ENCODE data around the gene PTPN7.
"Not testable (repeated sequence)": the region's sequence is repeated elsewhere in the genome, so short reads cannot be mapped to it uniquely, and the experiment has no call there.

Gene PTPN7

DNA sequence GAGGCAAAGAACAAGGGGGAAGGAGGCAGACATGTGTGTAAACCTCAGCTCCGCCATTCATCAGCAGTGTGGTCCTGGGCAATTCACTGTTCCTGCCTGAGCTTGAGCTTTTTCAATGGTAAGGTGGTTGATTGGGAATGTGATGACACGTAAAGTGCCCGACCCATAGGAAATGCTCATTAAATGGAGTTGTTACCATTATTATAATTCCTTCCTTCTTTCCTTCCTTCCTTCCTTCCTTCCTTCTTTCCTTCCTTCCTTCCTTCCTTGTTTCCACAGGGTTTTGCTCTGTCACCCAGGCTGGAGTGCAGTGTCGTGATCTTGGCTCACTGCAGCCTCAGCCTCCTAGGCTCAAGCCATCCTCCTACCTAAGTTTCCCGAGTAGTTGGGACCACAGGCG lies 33.3 kb downstream of the PTPN7 start:
- ATAC-seq: no peak
- Mint-ChIP-seq H3K27ac (no peak overlapping the region), H3K4me3 (no peak overlapping the region), H3K9me3 (no peaks in the 10 kb centered on the region), H3K4me1 (no peaks in the 10 kb centered on the region), H3K27me3 (peaks cover 8% of the 10 kb centered on the region), H3K36me3 (ENCODE audit: low read depth) (no peaks in the 10 kb centered on the region)
- no peak for DNase-seq

DNA sequence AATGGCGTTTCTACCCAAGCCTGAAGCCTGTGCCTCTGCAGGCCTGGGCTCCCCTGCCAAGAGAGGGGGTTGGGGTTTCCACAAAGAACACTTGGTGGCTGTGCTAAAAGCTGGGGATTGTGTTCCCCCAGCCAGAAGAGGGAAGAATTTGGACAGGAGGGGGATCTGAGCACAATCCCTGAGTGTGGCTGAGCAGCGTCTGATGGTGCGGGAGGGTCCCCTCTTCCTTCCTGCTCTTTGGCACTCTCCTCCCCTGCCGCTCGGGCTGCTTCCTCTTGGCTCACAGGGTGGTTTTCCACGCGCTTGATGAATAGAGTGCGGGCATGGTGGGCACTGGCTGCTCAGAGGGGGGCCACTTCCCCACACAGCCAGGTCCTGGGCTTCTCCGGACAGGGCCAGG lies 34.0 kb downstream of the PTPN7 start:
- no peak for ATAC-seq
- Mint-ChIP-seq H3K4me1 (no peaks in the 10 kb centered on the region), H3K4me3 (no peak overlapping the region)

DNA sequence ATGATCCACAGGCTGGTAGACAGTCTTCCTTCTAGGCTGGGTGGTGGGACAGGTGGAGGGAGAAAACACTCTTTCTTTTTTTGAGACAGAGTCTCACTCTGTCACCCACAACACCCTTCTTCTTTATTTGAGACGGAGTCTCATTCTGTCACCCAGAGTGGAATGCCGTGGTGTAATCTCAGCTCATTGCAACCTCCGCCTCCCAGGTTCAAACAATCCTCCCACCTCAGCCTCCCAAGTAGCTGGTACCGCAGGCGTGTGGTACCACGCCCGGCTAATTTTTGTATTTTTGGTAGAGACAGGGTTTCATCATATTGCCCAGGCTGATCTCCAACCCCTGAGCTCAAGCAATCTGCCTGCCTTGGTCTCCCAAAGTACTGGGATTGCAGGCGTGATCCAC lies 34.8 kb downstream of the PTPN7 start:
- H3K27me3 Mint-ChIP-seq: peaks cover 11% of the 10 kb centered on the region
- no peak overlapping the region for H3K27ac Mint-ChIP-seq
- DNase-seq: no peak
- no peaks in the 10 kb centered on the region for H3K36me3 Mint-ChIP-seq (ENCODE audit: low read depth)
- H3K4me3 Mint-ChIP-seq: no peak overlapping the region
- ATAC-seq: no peak
- H3K4me1 Mint-ChIP-seq: no peaks in the 10 kb centered on the region
- no peaks in the 10 kb centered on the region for H3K9me3 Mint-ChIP-seq

More for the DNA sequence above, 34.0 kb downstream of the PTPN7 start:
- Mint-ChIP-seq H3K9me3 (no peaks in the 10 kb centered on the region), H3K27me3 (peaks cover 8% of the 10 kb centered on the region), H3K27ac (no peak overlapping the region), H3K36me3 (ENCODE audit: low read depth) (no peaks in the 10 kb centered on the region)
- DNase-seq: no peak

DNA sequence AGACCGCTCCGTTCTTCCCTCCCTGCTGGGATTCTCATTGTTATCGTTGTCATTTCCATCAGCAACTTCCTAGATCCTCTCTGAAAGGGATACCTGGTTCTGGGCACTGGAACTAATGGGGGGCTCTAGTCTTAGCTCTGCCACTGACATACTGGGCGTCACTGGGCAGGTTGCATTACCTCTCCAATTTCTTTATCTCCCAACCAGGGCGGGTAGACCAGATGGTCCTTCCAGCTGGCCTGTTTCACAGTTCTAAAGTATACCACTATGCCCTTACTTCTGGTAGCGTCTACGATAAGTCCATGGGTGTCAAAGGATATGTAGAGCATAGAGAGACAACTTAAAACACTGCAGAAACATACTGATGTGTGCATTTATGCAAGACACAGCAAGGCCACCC lies 36.3 kb downstream of the PTPN7 start:
- DNase-seq: no peak
- peaks cover 11% of the 10 kb centered on the region for H3K27me3 Mint-ChIP-seq
- H3K36me3 Mint-ChIP-seq (ENCODE audit: low read depth): no peaks in the 10 kb centered on the region
- no peak for ATAC-seq
- no peaks in the 10 kb centered on the region for H3K9me3 Mint-ChIP-seq
- H3K27ac Mint-ChIP-seq: no peak overlapping the region
- no peaks in the 10 kb centered on the region for H3K4me1 Mint-ChIP-seq
- no peak overlapping the region for H3K4me3 Mint-ChIP-seq

DNA sequence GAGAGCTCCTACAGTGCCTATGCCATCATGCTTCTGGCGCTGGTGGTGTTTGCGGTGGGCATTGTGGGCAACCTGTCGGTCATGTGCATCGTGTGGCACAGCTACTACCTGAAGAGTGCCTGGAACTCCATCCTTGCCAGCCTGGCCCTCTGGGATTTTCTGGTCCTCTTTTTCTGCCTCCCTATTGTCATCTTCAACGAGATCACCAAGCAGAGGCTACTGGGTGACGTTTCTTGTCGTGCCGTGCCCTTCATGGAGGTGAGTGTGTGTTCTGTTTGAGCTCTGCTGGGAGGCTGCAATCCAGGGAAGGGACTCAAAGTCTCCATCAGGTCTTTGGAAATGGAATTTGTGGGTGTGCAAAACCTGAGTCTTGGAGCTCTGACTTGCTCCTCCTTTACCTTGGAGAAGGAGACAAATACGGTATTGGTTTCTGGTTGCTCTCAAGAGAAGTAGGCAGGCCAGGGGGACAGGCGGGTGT lies 37.0 kb downstream of the PTPN7 start:
- H3K27ac Mint-ChIP-seq: no peak overlapping the region
- H3K27me3 Mint-ChIP-seq: peaks cover 11% of the 10 kb centered on the region
- DNase-seq (no peak), ATAC-seq (no peak)
- H3K36me3 Mint-ChIP-seq (ENCODE audit: low read depth): no peaks in the 10 kb centered on the region
- no peaks in the 10 kb centered on the region for H3K4me1 Mint-ChIP-seq
- H3K9me3 Mint-ChIP-seq: no peaks in the 10 kb centered on the region
- no peak overlapping the region for H3K4me3 Mint-ChIP-seq

DNA sequence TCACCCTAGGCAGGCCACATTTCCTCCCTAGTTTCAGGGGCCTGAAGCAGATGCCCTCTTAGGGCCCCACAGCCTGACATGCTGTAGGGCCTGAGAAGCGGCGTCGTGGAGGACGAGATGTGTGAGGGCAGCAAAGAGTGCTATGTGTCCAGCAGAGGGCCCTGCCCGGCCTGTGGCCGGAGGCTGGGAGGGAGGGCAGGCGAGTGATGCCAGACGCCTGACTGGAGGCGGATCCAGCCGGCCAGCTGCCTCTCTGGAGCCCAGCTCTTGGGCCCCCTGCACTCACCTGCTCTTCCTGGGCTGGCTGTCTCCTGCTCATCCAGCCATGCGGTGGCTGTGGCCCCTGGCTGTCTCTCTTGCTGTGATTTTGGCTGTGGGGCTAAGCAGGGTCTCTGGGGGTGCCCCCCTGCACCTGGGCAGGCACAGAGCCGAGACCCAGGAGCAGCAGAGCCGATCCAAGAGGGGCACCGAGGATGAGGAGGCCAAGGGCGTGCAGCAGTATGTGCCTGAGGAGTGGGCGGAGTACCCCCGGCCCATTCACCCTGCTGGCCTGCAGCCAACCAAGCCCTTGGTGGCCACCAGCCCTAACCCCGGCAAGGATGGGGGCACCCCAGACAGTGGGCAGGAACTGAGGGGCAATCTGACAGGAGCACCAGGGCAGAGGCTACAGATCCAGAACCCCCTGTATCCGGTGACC lies 37.6 kb downstream of the PTPN7 start, which contains the start of gene GPR37L1:
TSS of gene GPR37L1 (plus strand) at position 279 of the 697 bp plus-strand sequence. CDS start at position 326, 47 bp downstream.
- Mint-ChIP-seq H3K9me3 (no peaks in the 10 kb centered on the region), H3K27ac (no peak within 1 kb of the TSS), H3K4me3 (no peak within 1 kb of the TSS), H3K27me3 (peaks cover 11% of the 10 kb centered on the region), H3K4me1 (no peaks in the 10 kb centered on the region), H3K36me3 (ENCODE audit: low read depth) (no peaks in the 10 kb centered on the region)
- ATAC-seq (no peak), DNase-seq (no peak)

DNA sequence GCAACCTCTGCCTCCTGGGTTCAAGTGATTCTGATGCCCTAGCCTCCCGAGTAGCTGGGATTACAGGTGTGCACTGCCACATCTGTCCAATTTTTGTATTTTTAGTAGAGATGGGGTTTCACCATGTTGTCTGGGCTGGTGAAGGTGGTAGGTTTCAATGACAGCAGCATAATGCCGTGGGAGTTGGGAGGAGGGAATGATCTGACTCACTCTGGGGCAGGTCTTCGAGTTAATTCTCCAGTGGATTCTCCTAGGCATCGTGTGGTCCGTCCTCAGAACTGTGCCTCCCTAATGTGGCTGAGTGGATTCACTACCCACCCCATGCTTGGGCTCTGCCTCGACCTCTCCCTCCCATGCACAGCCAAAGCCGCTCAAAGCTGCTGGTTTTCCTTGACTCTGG lies 39.4 kb downstream of the PTPN7 start:
- H3K36me3 Mint-ChIP-seq (ENCODE audit: low read depth): no peaks in the 10 kb centered on the region
- DNase-seq (no peak), ATAC-seq (no peak)
- no peak overlapping the region for H3K27ac Mint-ChIP-seq
- H3K4me3 Mint-ChIP-seq: no peak overlapping the region
- no peaks in the 10 kb centered on the region for H3K4me1 Mint-ChIP-seq
- no peaks in the 10 kb centered on the region for H3K9me3 Mint-ChIP-seq
- peaks cover 11% of the 10 kb centered on the region for H3K27me3 Mint-ChIP-seq

DNA sequence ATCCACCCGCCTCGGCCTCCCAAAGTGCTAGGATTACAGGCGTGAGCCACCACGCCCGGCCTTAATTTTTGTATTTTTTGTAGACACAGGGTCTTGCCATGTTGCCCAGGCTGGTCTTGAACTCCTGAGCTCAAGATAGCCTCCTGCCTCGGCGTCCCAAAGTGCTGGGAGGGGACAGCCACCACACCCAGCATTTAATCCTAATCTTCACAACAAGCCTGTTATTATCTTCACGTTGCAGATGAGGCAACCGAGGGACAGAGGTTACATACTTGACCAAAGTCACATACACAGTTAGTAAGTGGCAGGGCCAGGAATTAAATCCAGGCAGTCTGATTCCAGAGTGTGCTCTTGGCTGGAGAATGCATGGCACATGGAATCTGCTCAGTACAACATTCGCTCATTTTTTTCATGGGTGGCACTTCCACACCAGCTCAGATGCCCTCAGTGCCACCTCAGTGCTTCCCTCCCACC lies 42.5 kb downstream of the PTPN7 start:
- Mint-ChIP-seq H3K4me3 (no peak overlapping the region), H3K36me3 (ENCODE audit: low read depth) (no peaks in the 10 kb centered on the region), H3K9me3 (no peaks in the 10 kb centered on the region), H3K27ac (no peak overlapping the region), H3K4me1 (no peaks in the 10 kb centered on the region), H3K27me3 (peaks cover 6% of the 10 kb centered on the region)
- no peak for ATAC-seq
- no peak for DNase-seq

DNA sequence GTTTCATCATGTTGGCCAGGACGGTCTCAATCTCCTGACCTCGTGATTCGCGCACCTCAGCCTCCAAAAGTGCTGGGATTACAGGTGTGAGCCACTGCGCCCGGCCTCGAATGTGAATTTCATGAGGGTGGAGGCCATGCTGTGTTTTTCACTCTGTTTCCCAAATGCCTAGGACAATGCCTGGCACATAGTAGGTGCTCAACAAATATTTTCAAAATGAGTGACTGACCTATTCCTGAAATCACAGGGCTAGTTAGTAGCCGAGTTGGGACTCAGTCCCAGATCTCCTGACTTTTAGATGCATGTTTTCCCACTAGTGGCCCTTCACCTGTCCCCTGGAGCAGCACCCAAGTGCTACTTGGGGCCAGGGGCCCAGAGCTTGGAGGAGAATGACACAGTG lies 44.1 kb downstream of the PTPN7 start:
- no peak for DNase-seq
- no peak for ATAC-seq
- no peaks in the 10 kb centered on the region for H3K36me3 Mint-ChIP-seq (ENCODE audit: low read depth)
- H3K4me1 Mint-ChIP-seq: no peaks in the 10 kb centered on the region
- no peak overlapping the region for H3K4me3 Mint-ChIP-seq
- no peaks in the 10 kb centered on the region for H3K9me3 Mint-ChIP-seq
- H3K27me3 Mint-ChIP-seq: peaks cover 4% of the 10 kb centered on the region
- H3K27ac Mint-ChIP-seq: no peak overlapping the region

DNA sequence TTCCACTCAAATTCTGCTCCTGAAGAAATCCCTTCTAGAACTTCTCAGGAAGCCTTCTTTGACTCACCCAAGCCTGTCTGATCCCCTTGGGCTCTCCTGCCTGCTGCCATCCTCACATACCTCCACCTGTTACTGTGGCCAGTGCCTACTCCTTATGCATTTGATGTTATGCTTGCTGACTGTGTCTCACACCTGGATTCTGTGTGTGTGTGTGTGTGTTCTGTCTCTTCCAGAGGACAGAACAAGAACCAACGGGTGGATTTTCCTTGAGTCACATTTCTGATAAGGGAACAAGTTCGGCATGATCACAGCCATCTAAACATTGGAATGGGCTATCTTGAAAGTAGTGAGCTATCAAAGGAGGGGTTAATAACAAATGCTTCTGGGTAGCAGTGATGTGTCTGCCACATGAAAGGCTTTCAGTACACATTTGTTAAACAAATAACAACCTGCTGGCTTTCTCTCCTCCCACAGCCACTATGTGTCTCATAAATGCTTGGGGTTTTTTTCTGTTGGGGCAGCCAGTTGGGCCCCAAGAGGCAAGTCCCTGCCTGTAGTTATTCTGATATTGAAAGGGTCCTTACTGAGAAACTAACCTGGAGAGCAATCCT lies 46.6 kb downstream of the PTPN7 start:
- no peaks in the 10 kb centered on the region for H3K4me1 Mint-ChIP-seq
- ATAC-seq: no peak
- H3K27me3 Mint-ChIP-seq: peaks cover 2% of the 10 kb centered on the region
- no peak overlapping the region for H3K4me3 Mint-ChIP-seq
- DNase-seq: no peak
- no peaks in the 10 kb centered on the region for H3K36me3 Mint-ChIP-seq (ENCODE audit: low read depth)
- H3K9me3 Mint-ChIP-seq: no peaks in the 10 kb centered on the region
- H3K27ac Mint-ChIP-seq: no peak overlapping the region

DNA sequence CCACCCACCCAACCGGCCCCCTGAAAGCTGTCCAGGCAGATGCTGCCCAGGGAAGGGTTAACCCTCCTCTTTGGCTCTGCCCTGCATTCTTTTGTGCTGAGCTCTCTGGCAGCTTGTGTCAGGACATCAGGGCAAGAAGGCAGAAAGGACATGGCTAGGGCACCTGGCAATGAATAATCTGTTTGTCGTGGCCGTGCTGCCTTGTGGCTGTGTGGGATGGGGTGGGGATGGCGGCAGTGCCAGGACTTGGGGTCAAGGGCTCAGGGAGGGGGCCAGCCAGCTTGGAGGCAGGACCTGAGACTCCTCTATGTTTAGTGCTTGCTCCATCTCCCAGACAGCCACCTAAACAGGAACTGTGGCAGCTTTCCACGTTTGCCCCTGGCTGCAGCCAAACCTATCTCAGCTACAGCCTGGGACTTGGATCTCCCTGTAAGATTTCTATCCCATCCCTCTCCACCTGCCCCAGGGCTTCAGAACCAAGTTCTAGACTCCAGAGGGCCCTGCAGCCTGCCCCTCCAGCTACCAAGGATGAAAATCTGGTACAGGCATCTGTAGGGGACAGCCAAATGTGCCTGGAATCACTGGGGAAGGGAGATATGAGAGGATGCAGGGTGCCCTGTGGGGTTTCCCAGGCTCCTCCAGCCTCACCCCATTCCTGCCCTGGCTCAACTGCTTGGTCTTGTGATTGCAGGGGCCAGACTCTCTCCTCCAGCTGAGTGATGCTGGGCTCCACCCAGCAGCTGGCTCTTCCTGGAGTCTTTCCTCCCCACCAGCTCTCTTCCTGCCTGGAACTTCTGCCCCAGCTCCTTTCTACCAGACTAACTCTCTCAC lies 47.3 kb downstream of the PTPN7 start:
- no peaks in the 10 kb centered on the region for H3K4me1 Mint-ChIP-seq
- no peak for ATAC-seq
- H3K27ac Mint-ChIP-seq: no peak overlapping the region
- H3K4me3 Mint-ChIP-seq: no peak overlapping the region
- peaks cover 2% of the 10 kb centered on the region for H3K27me3 Mint-ChIP-seq
- no peaks in the 10 kb centered on the region for H3K9me3 Mint-ChIP-seq
- no peak for DNase-seq
- no peaks in the 10 kb centered on the region for H3K36me3 Mint-ChIP-seq (ENCODE audit: low read depth)

DNA sequence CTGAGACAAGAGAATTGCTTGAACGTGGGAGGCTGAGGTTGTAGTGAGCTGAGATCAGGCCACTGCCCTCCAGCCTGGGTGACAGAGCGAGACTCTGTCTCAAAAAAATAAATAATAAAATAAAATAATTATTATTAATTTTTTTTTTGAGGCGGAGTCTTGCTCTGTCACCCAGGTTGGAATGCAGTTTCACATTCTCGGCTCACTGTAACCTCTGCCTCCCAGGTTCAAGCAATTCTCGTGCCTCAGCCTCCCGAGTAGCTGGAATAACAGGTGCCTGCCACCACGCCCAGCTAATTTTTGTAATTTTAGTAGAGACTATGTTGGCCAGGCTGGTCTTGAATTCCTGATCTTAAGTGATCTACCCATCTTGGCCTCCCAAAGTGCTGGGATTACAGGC lies 48.8 kb downstream of the PTPN7 start:
- not testable (repeated sequence) for H3K4me3 Mint-ChIP-seq; H3K27ac Mint-ChIP-seq; DNase-seq; H3K4me1 Mint-ChIP-seq; H3K9me3 Mint-ChIP-seq; ATAC-seq; H3K27me3 Mint-ChIP-seq; H3K36me3 Mint-ChIP-seq (ENCODE audit: low read depth)

DNA sequence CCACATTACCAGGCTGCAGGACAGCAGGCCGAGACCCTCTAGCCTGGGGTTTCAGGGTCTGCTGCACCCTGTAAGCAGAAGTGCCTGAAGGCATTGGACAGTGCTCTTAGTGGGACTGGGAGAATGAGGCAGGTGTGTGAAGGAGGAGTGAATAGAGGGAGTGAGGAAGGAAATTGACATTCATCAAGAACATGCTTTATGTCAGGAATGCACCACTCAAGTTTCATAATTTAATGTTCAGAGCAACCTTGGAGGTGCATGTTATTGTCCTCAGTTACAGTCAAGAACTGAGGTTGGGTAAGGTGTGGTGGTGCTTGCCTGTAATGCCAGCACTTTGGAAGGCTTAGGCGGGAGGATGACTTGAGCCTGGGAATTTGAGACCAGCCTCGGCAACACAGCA lies 49.4 kb downstream of the PTPN7 start:
- no peak overlapping the region for H3K4me3 Mint-ChIP-seq
- H3K4me1 Mint-ChIP-seq: no peaks in the 10 kb centered on the region
- no peak for DNase-seq
- peaks cover 2% of the 10 kb centered on the region for H3K27me3 Mint-ChIP-seq
- no peaks in the 10 kb centered on the region for H3K36me3 Mint-ChIP-seq (ENCODE audit: low read depth)
- no peaks in the 10 kb centered on the region for H3K9me3 Mint-ChIP-seq
- no peak overlapping the region for H3K27ac Mint-ChIP-seq
- no peak for ATAC-seq

DNA sequence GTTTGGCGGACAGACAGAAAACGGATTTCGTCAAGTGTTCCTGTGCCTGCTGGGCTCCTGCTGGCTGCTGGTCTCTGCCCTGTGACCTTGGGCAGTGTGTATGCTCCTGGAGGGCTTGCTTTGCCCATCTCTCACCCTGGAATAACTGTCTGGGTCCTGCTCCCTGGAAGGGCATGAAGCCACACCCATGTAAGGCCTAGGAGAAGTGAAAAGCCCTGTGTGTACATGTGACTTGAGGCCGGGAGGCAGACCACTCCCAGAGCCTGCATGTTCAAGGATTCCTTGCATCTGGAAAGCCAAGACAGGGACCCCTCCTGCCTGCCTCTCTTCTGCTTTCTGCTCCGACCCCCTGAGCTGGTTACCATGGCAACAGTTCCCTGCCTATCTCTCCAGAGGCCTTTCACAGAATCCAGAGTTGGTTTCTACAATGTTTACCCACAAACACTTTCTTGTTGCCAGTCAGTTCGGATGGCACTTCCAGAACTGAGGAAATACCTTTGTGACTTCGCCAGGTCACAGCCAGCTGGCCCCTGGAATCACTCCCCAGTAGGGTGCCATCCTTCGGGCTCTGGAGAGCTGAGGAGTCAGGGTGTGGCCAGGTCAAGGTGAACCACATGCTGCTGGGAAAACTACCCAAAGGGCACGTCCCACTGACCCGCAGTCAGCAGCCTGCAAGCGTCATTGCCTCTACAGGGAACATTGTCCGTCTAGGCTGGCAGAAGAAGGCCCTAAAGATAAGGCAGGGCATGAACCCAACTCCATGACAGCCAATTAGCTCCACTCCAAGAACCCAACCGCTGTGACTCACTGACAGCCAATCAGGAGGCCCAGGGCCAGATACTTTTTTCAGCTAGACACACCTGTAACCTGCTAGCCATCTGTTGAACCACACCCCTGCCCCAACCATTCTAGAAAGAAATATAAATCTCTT lies 52.3 kb downstream of the PTPN7 start:
- ATAC-seq (no peak), DNase-seq (no peak)
- H3K4me1 Mint-ChIP-seq: no peaks in the 10 kb centered on the region
- H3K4me3 Mint-ChIP-seq: no peak overlapping the region
- H3K9me3 Mint-ChIP-seq: no peaks in the 10 kb centered on the region
- H3K27me3 Mint-ChIP-seq: no peaks in the 10 kb centered on the region
- no peaks in the 10 kb centered on the region for H3K36me3 Mint-ChIP-seq (ENCODE audit: low read depth)
- no peak overlapping the region for H3K27ac Mint-ChIP-seq

Measured in activated naive CD8-positive, alpha-beta T cell treated with anti-CD3 and anti-CD28 coated beads, Interleukin-2, amount 50 U/mL, for 24 hours (primary cell).